GM18868 (cell line): ENCODE data around the gene EME2.
"Not testable (repeated sequence)": the region's sequence is repeated elsewhere in the genome, so short reads cannot be mapped to it uniquely, and the experiment has no call there.

ENCODE experiments used
- ATAC-seq: cut with Tn5 transposase; IDR thresholded peaks from one replicate; pipeline ENCODE4 v1.9.1; 2021; ENCODE audit warnings: mild to moderate bottlenecking, moderate library complexity; ENCODE audit not compliant: unreplicated experiment

EME2 gene, protein sequence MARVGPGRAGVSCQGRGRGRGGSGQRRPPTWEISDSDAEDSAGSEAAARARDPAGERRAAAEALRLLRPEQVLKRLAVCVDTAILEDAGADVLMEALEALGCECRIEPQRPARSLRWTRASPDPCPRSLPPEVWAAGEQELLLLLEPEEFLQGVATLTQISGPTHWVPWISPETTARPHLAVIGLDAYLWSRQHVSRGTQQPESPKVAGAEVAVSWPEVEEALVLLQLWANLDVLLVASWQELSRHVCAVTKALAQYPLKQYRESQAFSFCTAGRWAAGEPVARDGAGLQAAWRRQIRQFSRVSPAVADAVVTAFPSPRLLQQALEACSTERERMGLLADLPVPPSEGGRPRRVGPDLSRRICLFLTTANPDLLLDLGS

DNA sequence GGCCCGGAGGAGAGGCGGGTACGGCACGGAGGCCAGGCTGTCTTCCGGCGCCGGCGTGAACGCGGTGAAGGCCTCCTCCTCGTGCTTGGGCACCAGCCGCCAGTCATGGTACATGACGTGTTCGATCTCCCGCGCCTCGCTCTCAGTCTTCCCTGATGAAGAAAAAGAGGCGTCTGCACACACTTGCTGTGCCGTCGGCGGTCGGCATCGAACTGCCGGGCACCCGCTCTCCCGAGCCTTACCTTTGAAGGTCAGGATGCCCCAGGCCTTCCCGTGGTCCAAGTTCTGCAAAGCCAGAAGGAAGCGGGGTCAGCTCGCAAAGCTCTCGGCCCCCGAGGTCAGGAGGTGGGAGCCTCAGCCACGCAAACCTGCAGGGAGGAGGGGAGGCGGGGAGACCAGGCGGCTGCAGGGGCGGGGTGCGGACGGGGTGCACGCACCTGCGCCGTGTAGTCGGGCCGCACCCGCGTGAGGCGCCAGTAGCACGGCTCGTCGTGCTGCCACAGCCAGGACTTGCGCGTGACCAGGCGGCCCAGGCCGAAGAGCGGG is at the start of gene EME2:
TSS of gene EME2 (plus strand) at position 449 of the 546 bp plus-strand sequence. CDS start 418 bp downstream, outside the sequence.
- peak; percentile 15 for ATAC-seq

DNA sequence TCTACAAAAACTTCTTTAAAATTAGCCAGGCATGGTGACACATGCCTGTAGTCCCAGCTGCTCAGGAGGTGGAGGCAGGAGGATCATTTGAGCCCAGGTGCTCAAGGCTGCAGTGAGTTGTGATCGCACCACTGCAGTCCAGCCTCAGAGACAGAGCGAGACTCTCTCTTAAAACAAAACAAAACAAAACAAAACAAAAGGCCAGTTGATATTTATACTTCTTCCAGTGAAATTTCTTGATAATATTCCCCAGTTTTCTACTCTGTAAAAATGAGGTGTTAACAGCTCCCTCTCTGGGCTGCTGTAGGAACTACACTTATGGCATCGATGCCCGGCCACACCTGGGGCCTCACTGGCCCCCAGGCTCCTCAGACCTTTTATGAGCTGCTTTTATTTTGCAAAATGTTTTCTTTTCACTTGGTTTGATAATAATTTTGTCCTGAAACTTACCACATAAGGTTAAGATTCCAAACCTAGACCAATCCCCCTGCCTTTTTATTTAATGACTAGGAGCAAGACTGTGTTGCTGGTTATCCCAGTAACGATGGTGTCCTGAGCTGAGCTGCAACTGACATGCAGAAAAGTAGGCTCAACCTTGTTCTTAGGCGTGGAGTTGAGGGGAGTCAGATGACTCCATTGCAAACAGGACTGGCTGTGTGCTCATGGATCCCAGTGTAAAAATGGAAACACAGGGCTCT is 49.0 kb upstream of the EME2 start:
- no peak for ATAC-seq

DNA sequence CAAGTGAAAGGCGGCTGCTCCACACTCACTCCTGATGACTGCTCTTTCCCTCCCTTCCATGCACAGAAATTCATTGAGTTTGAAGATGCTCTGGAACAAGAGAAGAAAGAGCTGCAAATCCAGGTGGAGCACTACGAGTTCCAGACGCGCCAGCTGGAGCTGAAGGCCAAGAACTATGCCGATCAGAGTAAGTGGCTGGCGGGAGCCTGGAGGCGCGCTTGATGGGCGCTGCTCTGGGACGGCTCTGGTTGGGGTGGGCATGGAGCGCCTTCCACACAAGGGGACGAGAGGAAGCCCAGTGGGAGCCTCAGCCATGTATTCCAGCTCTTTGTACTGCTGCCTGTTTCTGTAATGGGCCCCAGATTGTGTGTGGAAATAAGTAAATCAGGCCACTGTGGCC is 48.1 kb upstream of the EME2 start:
- no peak for ATAC-seq

DNA sequence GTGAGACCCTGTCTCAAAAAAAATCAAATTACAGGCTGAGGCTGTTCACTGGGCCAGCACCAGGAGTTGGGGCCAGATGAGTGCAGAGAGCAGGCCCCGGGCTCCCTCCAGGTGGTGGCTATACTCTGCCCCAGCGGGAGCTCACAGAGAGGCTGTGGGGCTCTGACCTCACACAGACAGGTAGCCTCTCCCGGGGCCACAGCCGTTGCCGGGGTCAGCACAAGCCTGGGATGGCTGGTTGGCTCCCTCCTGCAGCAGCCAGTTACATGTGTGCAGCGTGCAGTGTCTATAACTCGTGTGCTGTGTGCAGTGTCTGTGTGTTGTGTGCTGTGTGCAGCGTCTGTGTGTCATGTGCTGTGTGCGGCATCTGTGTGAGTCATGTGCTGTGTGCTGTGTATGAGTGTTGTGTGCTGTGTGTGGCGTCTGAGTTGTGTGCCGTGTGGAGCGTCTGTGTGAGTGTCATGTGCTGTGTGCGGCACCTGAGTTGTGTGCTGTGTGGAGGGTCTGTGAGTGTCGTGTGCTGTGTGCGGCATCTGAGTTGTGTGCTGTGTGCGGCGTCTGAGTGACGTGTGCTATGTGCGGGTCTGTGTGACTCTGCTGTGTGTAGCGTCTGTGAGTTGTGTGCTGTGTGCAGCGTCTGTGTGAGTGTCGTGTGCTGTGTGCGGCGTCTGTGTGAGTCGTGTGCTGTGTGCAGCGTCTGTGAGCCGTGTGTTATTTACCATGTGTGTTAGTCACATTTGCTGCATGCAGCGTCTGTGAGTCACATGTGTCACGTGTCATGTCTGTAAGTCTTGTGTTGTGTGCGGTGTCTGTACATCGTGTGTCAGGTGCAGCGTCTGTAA is 45.7 kb upstream of the EME2 start:
- ATAC-seq, result no peak

DNA sequence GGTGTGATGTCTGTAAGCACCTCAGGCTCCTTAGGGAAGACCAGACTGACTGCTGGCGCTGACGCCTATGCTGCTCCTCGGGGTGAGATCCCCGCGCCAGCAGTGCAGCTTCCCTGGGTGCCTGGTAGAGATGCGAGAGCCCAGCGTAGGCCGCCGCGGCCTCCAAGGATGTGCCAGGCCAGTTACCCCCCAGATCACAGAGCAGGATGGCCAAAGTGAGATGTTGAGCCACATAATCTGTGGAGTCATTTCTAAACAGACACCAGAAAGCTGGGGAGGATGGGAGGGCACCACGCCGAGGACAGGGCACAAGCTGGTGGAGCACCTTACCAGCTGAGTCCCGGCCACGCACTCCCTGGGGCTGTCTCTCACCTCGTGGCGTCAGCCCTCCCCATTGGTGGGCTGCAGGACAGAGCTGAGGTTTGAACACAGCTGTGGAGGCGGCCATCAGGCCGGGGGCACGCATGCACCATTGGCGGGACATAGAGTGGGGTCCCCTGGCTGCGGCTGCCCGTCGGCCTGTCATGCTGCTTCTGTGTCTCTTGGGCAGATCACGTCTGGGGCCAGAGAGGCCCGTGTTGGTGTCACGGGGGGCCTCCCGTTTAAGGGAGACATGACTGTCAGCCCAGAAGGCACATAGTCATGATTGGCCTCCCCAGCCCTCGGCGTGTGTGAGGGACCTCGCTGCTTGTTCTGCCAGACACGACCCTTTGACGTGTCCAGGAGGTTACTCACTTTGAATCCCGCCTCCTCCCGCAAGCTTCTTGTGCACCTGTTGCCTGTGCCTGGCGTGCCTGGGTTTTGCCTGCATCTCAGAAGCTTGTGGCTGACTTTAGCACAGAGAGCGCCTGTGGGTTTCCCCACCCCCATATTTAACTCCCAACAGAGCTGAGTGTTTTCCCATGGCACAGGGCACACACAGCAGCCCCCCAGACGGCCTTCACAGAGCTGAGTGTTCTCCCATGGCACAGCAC is 44.7 kb upstream of the EME2 start:
- ATAC-seq, result no peak

DNA sequence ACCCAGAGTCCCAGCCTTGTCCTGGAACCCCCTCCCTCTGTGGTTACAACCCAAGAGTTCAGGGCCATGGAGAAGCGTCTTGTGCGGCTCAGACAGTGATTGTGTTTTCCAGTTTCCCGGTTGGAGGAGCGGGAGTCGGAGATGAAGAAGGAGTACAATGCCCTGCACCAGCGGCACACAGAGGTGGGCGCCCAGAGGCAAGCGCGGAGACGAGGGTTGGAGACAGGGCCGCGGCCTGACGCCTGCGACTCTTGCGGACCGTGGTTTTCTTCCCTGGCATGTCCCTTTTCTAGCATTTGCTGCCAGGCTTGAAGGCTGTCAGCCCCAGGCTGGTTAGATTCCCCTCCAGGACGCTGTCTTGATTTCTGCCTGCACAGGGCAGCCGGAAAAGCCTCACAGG is 43.6 kb upstream of the EME2 start:
- no peak for ATAC-seq

DNA sequence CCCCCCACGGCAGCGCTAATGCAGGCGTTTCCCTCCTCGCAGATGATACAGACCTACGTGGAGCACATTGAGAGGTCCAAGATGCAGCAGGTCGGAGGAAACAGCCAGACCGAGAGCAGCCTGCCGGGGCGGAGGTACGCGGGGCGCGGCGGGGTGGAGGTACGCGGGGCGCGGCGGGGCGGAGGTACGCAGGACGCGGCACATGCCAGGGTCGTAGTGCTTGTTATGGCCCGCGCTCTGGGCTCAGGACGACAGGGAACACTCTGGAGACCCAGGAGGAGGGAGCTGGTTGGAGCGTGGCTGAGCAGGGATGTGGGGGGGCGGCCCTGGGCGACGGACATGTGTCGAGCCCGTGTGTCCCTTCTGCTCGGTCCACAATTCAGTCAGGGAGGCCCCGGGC is 43.2 kb upstream of the EME2 start:
- ATAC-seq, result no peak

DNA sequence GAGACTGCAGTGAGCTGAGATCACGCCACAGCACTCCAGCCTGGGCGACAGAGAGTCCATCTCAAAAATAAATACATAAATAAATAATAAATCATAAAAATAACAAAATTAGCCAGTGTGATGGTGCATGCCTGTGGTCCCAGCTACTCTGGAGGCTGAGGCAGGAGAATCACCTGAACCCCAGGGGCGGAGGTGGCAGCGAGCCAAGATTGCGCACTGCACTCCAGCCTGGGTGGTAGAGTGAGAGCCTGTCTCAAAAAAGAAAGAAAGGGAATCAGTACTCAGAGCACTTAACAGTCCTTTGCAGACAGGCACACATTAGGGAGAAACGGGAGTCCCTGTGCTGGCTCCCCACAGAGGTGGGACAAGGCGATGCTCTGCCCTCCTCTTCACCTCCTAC is 41.5 kb upstream of the EME2 start:
- ATAC-seq, result no peak

DNA sequence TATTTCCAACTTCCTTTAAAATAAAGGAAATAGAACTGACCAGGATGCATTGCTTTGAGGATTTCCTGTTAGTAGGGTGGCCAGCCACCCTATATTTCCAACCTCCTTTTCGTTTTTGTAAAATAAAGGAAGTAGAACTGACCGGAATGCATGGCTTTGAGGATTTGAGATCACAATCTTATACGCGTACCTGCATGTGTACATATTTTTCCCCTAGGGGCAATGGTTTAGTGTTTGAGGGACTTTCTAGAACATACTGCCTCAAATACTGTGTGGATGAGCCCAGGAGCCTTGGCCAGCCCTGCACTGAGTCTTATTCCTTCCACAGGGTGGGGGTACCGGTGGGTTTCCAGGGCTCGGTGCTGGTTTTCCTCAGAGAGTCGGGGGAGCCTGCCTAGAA is 41.0 kb upstream of the EME2 start:
- no peak for ATAC-seq

DNA sequence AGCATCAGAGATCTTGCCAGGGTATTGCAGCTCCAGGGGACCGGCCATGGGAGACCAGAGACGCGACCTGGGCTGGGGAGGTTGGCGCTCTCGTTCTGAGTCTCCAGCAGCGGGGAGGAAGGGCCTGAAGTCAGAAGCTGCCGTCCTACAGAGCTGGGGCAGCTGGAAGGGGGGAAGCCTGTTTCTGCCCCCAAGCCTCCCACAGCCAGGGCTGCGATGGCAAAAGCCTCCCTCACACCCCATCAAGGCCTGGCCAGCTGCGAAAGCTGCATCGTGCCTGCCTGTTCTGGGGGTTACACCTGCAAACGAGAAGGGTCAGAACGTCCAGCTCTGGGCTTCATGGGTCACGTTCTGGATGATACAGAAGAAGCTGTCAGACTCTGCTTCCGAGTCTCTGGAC is 40.5 kb upstream of the EME2 start:
- ATAC-seq, result no peak

DNA sequence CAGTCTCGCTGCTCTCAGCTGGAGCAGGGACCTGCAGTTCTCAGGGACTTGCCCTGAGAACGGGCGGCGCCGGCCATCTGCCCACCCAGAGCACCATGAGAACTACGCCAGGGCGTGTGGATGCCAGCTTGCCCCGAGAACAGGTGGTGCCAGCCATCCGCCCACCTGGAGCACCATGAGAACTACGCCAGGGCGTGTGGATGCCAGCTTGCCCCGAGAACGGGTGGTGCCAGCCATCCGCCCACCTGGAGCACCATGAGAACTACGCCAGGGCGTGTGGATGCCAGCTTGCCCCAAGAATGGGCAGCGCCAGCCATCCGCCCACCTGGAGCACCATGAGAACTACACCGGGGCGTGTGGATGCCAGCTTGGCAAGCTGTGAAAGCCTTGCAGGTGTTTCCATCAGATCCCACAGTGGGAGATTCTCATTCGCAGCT is 40.0 kb upstream of the EME2 start:
- not testable (repeated sequence) for ATAC-seq

DNA sequence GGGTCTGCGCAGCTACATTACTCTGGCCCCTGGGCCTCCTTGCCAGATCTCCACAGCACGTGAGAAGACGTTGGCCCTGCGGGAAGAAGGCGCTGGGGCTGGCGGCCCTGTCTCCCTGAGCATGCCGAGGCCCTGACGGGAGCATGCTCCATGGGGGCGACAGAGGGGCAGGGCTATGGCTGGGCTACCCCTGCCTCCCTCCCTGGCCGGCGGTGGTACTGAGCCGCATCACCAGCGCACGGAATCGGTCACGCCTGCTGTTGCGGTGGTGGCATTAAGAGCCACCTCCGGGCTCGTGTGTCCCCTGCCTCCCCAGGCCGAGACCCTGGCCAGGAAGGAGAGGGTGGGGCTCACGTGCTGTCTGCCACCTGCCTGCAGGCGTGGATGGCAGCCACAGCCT is 38.5 kb upstream of the EME2 start:
- ATAC-seq, result no peak

DNA sequence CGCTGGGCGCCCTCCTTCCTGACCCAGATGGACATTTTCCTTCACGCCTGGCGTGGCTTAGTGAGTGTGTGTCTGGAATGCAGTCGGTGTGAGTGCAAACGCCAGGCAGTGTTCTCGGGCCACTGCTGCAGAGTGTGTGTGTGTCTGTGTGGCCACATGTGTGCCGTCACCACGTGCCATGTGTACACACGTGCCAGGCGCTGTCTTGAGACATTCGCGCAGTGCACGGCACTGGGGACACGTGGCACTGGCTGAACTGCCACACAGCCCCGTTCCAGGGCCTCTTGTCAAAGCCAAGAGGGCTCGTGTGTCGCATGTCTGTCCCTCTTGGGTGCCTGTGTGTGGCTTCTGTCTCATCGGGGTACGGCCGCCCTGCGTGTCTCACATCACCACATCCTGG is 37.8 kb upstream of the EME2 start:
- ATAC-seq, result no peak

DNA sequence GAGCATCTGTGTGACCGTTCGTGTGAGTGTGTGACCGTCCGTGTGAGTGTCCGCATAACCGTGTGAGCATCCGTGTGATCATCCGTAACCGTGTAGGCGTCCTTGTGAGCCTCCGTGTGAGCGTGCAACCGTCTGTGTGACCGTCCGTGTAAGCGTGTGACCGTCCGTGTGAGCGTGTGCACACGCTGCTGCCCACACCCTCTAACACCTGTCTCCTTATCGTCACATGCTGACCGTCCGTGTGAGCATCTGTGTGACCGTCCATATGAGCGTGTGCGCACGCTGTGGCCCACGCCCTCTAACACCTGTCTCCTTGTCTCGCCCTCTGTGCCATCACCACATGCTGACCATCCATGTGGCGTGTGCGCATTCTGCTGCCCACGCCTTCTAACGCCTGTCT is 32.4 kb upstream of the EME2 start:
- no peak for ATAC-seq

DNA sequence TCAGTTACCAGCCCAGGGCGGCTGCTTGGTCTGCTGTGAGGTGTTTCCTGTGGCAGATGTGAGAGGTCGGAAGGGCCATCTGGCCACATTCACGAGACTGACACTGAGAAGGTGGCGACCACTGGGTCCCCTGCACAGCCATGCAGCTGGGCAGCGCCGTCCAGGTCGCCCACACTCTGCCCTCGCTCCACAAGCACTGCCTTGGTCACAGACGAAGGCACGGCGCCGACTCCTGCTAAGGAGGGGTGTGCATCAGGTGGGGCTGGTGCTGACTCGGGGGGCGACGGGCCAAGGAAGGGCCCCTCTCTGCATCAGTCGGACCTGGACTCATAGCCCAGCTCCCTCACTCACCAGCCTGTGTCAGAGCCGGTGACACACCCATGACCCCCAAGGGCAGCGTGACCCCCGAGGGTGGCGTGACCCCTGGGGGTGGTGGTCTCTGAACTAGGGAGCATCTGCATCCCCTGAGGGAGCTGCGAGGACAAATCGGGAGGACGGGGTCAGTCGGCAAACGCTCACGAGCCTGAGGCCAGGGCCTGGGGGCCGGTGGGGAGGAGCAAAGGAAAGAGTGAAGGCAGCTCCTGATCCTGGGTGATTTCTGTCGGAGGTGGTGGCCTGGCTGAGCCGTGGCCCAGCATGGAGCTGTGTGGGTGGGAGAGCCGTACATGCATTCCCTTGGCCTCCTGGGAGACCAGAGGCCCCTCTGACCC is 31.7 kb upstream of the EME2 start:
- no peak for ATAC-seq

DNA sequence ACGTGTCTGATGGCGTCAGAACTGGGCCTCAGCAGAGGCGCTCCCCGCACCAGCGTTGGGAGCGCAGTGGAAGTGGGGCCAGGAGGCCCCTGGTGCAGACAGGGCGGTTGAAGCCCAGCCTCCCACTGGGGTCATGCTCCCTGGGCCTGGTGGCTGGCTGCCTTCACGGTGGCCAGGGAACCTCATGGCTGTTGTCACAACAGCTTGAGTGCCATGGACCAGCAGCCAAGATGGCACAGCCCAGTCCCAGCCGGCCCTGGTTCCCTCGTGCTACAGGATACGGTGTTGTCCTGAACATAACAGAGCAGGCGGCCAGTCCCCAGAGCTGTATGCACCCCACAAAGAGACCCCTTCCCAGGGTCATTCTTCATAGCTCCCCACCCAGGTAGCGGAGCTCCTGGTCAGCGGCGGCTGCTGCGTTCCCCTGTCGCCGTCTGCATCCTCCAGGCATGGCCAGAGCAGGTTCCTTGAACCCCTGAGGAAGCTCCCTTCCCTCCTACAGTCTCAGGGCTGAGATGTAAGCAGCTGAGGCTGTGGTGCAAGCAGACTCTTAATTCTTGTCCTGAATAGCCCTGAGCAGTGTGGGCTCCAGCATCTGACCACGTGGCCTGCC is 31.0 kb upstream of the EME2 start:
- no peak for ATAC-seq

DNA sequence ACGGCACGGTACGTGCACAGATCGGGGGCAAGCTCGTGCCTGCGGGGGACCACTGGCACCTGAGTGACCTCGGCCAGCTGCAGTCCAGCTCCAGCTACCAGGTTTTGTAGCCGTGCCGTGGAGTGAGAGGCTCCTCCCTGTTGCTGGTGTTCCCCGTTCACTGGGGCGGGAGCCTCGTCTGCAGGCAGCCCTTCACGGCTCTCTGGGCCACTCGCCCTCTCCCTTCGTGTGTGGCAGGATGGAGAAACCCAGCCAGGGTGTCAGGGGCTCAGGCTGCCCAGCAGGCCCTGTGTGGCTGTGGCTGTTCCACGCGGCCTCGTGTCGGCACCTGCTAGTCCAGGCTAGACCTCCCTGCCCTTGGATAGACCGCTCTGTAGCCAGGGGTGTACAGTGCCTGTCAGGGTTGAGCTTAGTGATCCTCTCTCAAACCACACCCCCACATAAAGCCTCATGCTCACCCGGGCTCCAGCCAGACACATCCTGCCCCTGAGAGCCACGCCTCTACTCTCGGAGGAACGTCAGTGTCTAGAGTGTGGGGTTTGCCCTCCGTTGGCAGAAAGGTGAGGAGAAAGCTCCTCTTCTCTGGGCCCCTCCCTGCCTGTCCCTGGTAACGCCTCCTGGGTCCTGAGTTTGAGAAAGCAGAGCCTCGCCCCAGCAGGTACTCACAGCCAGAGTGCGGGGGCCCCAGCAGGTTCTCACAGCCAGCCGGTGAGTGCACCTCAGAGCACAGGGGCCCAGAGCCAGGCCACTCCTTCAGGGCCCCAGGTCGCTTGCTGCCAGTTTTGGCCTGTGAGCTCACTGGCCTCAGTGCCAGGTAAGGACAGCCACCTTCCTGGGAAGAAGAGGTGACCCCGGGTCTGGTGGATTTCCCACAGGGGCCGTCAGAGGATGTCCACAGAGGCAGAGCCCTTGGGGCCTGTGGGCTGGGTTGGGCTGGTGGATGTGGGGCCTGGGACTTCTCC is 29.0 kb upstream of the EME2 start:
- ATAC-seq, result no peak

DNA sequence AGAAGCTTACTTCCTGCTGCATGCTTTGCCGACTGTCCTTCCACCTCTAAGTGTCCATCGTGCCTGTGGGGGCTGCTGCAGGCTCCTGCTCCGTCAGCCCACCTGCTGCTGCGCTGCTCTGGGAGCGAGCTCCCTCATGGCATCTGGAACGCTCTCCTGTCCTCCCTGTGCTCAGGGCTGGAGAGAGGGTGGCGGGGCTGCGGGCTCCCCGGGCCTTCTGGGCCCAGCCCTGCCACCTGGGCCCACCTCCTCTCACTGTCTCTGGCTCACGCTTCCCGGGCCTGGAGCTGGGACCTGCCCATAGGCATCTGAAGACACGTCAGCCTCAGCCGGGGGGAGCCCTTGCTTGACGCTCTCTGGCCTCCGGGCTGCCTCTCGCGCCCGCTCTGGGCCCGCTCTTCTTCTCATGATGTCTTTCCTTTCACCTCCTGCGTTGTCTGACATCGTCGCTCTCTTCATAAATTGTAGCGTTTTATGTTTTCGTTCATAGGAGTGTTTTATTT is 28.2 kb upstream of the EME2 start:
- ATAC-seq, result no peak
